ENCODE results near the gene CD84.

DNA sequence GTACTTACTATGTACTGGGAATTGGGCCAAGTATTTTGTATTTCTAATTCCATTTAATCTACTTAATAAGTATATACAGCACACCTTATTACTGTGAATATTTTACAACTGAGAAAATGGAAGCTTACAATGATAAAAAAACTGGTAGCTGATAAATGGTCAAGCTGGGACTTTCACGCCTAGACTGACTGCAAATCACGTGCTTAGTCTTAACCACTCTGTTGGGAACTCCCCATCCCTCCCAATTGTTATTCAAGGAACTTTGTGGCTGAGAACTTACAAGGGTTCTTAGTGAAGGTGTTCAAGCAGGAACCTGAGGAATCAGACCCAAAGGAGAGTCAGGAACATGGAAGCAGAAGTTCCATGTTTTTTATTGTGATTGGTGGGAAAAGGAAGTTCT is 26.9 kb downstream of the CD84 start:
- TF ChIP-seq POLR2AphosphoS5 (IDR thresholded peaks at IDR 0.05; ENCODE audit: low read depth, low read length) = no peak
- TF ChIP-seq, protein P1, sequence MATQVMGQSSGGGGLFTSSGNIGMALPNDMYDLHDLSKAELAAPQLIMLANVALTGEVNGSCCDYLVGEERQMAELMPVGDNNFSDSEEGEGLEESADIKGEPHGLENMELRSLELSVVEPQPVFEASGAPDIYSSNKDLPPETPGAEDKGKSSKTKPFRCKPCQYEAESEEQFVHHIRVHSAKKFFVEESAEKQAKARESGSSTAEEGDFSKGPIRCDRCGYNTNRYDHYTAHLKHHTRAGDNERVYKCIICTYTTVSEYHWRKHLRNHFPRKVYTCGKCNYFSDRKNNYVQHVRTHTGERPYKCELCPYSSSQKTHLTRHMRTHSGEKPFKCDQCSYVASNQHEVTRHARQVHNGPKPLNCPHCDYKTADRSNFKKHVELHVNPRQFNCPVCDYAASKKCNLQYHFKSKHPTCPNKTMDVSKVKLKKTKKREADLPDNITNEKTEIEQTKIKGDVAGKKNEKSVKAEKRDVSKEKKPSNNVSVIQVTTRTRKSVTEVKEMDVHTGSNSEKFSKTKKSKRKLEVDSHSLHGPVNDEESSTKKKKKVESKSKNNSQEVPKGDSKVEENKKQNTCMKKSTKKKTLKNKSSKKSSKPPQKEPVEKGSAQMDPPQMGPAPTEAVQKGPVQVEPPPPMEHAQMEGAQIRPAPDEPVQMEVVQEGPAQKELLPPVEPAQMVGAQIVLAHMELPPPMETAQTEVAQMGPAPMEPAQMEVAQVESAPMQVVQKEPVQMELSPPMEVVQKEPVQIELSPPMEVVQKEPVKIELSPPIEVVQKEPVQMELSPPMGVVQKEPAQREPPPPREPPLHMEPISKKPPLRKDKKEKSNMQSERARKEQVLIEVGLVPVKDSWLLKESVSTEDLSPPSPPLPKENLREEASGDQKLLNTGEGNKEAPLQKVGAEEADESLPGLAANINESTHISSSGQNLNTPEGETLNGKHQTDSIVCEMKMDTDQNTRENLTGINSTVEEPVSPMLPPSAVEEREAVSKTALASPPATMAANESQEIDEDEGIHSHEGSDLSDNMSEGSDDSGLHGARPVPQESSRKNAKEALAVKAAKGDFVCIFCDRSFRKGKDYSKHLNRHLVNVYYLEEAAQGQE (IDR thresholded peaks at IDR 0.05; ENCODE audit: insufficient read depth in 1 of 2, low read depth in 2 of 2, low read length in 2 of 2) = no peak
